HG03342 (cell line): ENCODE results near the gene IGF1R.
"Not testable (repeated sequence)": the region's sequence is repeated elsewhere in the genome, so short reads cannot be mapped to it uniquely, and the experiment has no call there.

ENCODE experiments used
- ATAC-seq: cut with Tn5 transposase; IDR thresholded peaks from one replicate; pipeline ENCODE4 v1.9.1; 2021; ENCODE audit warnings: mild to moderate bottlenecking, moderate library complexity; ENCODE audit not compliant: unreplicated experiment

Gene IGF1R

GRCh38 chr15:98953968-98954367, 305.6 kb downstream of the IGF1R start:
- no peak for ATAC-seq

- no peak for ATAC-seq
Measured at GRCh38 chr15:98954411-98954810, 306.1 kb downstream of the IGF1R start.

- no peak for ATAC-seq
Measured at GRCh38 chr15:98955331-98955730, 307.0 kb downstream of the IGF1R start.

- no peak for ATAC-seq
Measured at GRCh38 chr15:98955961-98956723, 307.8 kb downstream of the IGF1R start.

- ATAC-seq, result no peak
Measured at GRCh38 chr15:98956796-98957553, 308.6 kb downstream of the IGF1R start.

- ATAC-seq, result no peak
Measured at GRCh38 chr15:98957655-98958054, 309.3 kb downstream of the IGF1R start.

GRCh38 chr15:98958076-98958475, 309.7 kb downstream of the IGF1R start:
- ATAC-seq, result no peak

- no peak for ATAC-seq
Measured at GRCh38 chr15:98958918-98959639, 310.7 kb downstream of the IGF1R start.

GRCh38 chr15:98959640-98960007, 311.3 kb downstream of the IGF1R start:
- ATAC-seq, result no peak

- ATAC-seq, result no peak
Measured at GRCh38 chr15:98960555-98961050, 312.3 kb downstream of the IGF1R start.

- ATAC-seq, result no peak
Measured at GRCh38 chr15:98963444-98963843, 315.1 kb downstream of the IGF1R start.

- no peak for ATAC-seq
Measured at GRCh38 chr15:98964466-98965133, 316.3 kb downstream of the IGF1R start.

- ATAC-seq, result not testable (repeated sequence)
Measured at GRCh38 chr15:98965134-98965491, 316.8 kb downstream of the IGF1R start.

GRCh38 chr15:98965597-98965996, 317.3 kb downstream of the IGF1R start:
- ATAC-seq, result no peak

GRCh38 chr15:98966091-98966787, 317.9 kb downstream of the IGF1R start:
- no peak for ATAC-seq

- no peak for ATAC-seq
Measured at GRCh38 chr15:98967096-98967495, 318.8 kb downstream of the IGF1R start.

GRCh38 chr15:98967916-98968315, 319.6 kb downstream of the IGF1R start:
- ATAC-seq, result no peak

- no peak for ATAC-seq
Measured at GRCh38 chr15:98968576-98968975, 320.2 kb downstream of the IGF1R start.

GRCh38 chr15:98969126-98969735, 320.9 kb downstream of the IGF1R start:
- ATAC-seq, result no peak

- ATAC-seq, result no peak
Measured at GRCh38 chr15:98970799-98971198, 322.5 kb downstream of the IGF1R start.
